GM12878 (cell line): ENCODE data around the gene ITSN1. TPM values are rescaled to one million over a fixed set of nuclear protein-coding genes. Genes with fewer than 3 reads are reported as not detected.

Source experiments
- ATAC-seq: fragments of 200-7000 bp; cut with Tn5 transposase; 3 replicates; pipeline ENCODE4 v1.9.1; 2020; ENCODE audit warnings: mild to moderate bottlenecking, moderate library complexity
- BruUV-seq: library from RNA; stranded (reverse); fragments of 400-500 nt; replicated peaks from 2 replicates; lab custom pipeline; 2021; lab: Mats Ljungman, UMichigan
- CTCF ChIA-PET: fragments of 300-600 bp; sonication (Branson Sonifier 250); formaldehyde crosslinking; extraction: SDS; loops from one replicate; lab custom pipeline; 2021; ENCODE audit warnings: inconsistent platforms; lab: Yijun Ruan, JAX
- POLR2A ChIA-PET: fragments of 350-600 bp; formaldehyde crosslinking; extraction: SDS; loops from one replicate; lab custom pipeline; 2021; ENCODE audit warnings: inconsistent platforms; lab: Charles Lee
- RAD21 ChIA-PET: fragments of 300-600 bp; sonication (Branson Sonifier 250); formaldehyde crosslinking; loops from one replicate; lab custom pipeline; 2023; ENCODE audit warnings: antibody characterized with exemption; ENCODE audit not compliant: unreplicated experiment; lab: Charles Lee
- SMC1A ChIA-PET: fragments of 300-600 bp; sonication (Branson Sonifier 250); formaldehyde crosslinking; loops from one replicate; lab custom pipeline; 2023; ENCODE audit not compliant: unreplicated experiment, uncharacterized antibody; lab: Charles Lee
- DNase-seq: peaks from one replicate; pipeline ENCODE4 v3.0.0-alpha.2; 2011; ENCODE audit warnings: low read depth, low spot score
- FAIRE-seq: peaks from 3 replicates; lab custom pipeline; 2011; peaks lifted over from hg19 to GRCh38; lab: Jason Lieb, UNC
- H2AFZ ChIP-seq: 2 replicates; pipeline ENCODE4 v1.6.0; 2011; ENCODE audit warnings: low read depth, low read length, control low read depth; ENCODE audit not compliant: control insufficient read depth
- H3K27ac ChIP-seq: 2 replicates; pipeline ENCODE4 v1.5.1; 2011; ENCODE audit warnings: control low read depth; ENCODE audit not compliant: control insufficient read depth, insufficient read depth
- H3K27me3 ChIP-seq, 2 experiments: replicated peaks in 1 of 2; 2 replicates each; pipeline versions ENCODE4 v1.6.0 to v1.6.1; 2011; ENCODE audit warnings: low read length in 1 of 2; ENCODE audit not compliant: control insufficient read depth in 2 of 2, insufficient read depth in 2 of 2
- H3K36me3 ChIP-seq, 2 experiments: 2 replicates each; pipeline ENCODE4 v1.5.1; 2011; ENCODE audit warnings: low read length in 1 of 2; ENCODE audit not compliant: control insufficient read depth in 2 of 2, insufficient read depth in 2 of 2
- H3K4me1 ChIP-seq: 2 replicates; pipeline ENCODE4 v1.6.1; 2011; ENCODE audit warnings: mild to moderate bottlenecking, low read length, moderate library complexity, mixed read lengths; ENCODE audit not compliant: control insufficient read depth, insufficient read depth
- H3K4me2 ChIP-seq: 2 replicates; pipeline ENCODE4 v1.6.0; 2011; ENCODE audit warnings: control low read depth; ENCODE audit not compliant: control insufficient read depth, insufficient read depth
- H3K4me3 ChIP-seq: fragments of 200-600 bp; sonication (generic); 2 replicates; pipeline ENCODE4 v1.5.1; 2016
- H3K79me2 ChIP-seq: 2 replicates; pipeline ENCODE4 v1.6.0; 2011; ENCODE audit warnings: low read length; ENCODE audit not compliant: control insufficient read depth, insufficient read depth
- H3K9ac ChIP-seq: 2 replicates; pipeline ENCODE4 v1.8.0; 2011; ENCODE audit warnings: low read length, control low read depth, mixed read lengths; ENCODE audit not compliant: control insufficient read depth, insufficient read depth
- H3K9me3 ChIP-seq: replicated peaks from 3 replicates; pipeline ENCODE4 v1.5.1; 2011; ENCODE audit warnings: mild to moderate bottlenecking, low read length; ENCODE audit not compliant: control insufficient read depth, insufficient read depth
- H4K20me1 ChIP-seq: 2 replicates; pipeline ENCODE4 v1.6.0; 2011; ENCODE audit not compliant: control insufficient read depth, insufficient read depth
- ATF3 ChIP-seq: IDR thresholded peaks from 2 replicates; pipeline ENCODE4 v1.6.1; 2011; ENCODE audit warnings: low read depth, mild to moderate bottlenecking, low read length, moderate library complexity, borderline replicate concordance; ENCODE audit errors: extremely low read depth
- DPF2 ChIP-seq: fragments of 450-650 bp; IDR thresholded peaks from 2 replicates; pipeline ENCODE4 v1.6.1; 2017; ENCODE audit warnings: mild to moderate bottlenecking
- IRF3 ChIP-seq: fragments of 450-650 bp; IDR thresholded peaks from 2 replicates; pipeline ENCODE4 v1.6.1; 2014; ENCODE audit warnings: mild to moderate bottlenecking
- IRF5 ChIP-seq: fragments of 450-650 bp; IDR thresholded peaks from 2 replicates; pipeline ENCODE4 v1.6.1; 2017; ENCODE audit warnings: borderline replicate concordance
- MTA2 ChIP-seq: fragments of 450-650 bp; IDR thresholded peaks from 2 replicates; pipeline ENCODE4 v1.6.1; 2016; ENCODE audit warnings: low read depth, mild to moderate bottlenecking, moderate library complexity
- NRF1 ChIP-seq: conservative IDR thresholded peaks from 2 replicates; pipeline ENCODE4 v1.6.1; 2011; ENCODE audit warnings: mild to moderate bottlenecking, low read depth, low read length, improper control_type of control experiment
- PAX5 ChIP-seq: IDR thresholded peaks from 2 replicates; pipeline ENCODE4 v1.6.1; 2011; ENCODE audit warnings: low read depth, low read length, borderline replicate concordance
- SIN3A ChIP-seq: IDR thresholded peaks from 2 replicates; pipeline ENCODE4 v1.6.1; 2012; ENCODE audit warnings: low read depth, low read length, improper control_type of control experiment
- SUZ12 ChIP-seq: fragments of 200-600 bp; sonication (generic); IDR thresholded peaks from one replicate; pipeline ENCODE4 v1.6.1; 2018; ENCODE audit warnings: antibody characterized with exemption, mild to moderate bottlenecking; ENCODE audit not compliant: unreplicated experiment
- WGBS: methylation state at CpG from one replicate; pipeline ENCODE4 v1.1.6; 2016; ENCODE audit warnings: low lambda C conversion rate; ENCODE audit not compliant: insufficient replicate concordance, insufficient coverage; ENCODE audit errors: missing lambda C conversion rate; 5-methylcytosine and 5-hydroxymethylcytosine counted together
- in situ Hi-C: fragments of 300-500 bp; cut with MboI; formaldehyde crosslinking; loops from 9 replicates; pipeline ENCODE4 v1.14.3; 2018; ENCODE audit warnings: mixed read lengths
- intact Hi-C: fragments of 100-400 bp; cut with micrococcal nuclease; formaldehyde crosslinking; loops from one replicate; pipeline ENCODE4 v1.14.2; 2022; ENCODE audit not compliant: unreplicated experiment
- polyA plus RNA-seq, 11 experiments: library from polyadenylated mRNA; depleted of rRNA in 4 of 11; unstranded in 6 of 11; stranded (reverse) in 5 of 11; fragments of >200 nt; fragmentation: Nextera tagmentation in 4 of 11; fragmentation: Illumina TruSeq in 1 of 11; extraction: Ambion mirVana in 4 of 11; extraction: Trizol in 1 of 11; gene quantifications; 1 replicate in 1 of 11; 2 replicates in 10 of 11; pipeline versions ENCODE4 v1.2.1 to v1.2.3, GENCODE V29; 2011 to 2016; ENCODE audit warnings: inconsistent platforms in 2 of 11, missing spikeins in 2 of 11, low read depth in 1 of 11
- total RNA-seq, 4 experiments: library from RNA; depleted of rRNA in 3 of 4; stranded (reverse); fragments of >200 nt in 3 of 4; fragmentation: Illumina TruSeq in 1 of 4; extraction: Trizol in 1 of 4; gene quantifications; 2 replicates each; pipeline versions ENCODE4 v1.2.1 to v1.2.3, GENCODE V29; 2013 to 2021

Gene ITSN1
- total and polyA plus RNA-seq, 10 of the 15 experiments (the other 5 are each of a cell fraction or from before 2014, with no cell fraction given): 0.89 to 10.6 (median 4.8) TPM

DNA sequence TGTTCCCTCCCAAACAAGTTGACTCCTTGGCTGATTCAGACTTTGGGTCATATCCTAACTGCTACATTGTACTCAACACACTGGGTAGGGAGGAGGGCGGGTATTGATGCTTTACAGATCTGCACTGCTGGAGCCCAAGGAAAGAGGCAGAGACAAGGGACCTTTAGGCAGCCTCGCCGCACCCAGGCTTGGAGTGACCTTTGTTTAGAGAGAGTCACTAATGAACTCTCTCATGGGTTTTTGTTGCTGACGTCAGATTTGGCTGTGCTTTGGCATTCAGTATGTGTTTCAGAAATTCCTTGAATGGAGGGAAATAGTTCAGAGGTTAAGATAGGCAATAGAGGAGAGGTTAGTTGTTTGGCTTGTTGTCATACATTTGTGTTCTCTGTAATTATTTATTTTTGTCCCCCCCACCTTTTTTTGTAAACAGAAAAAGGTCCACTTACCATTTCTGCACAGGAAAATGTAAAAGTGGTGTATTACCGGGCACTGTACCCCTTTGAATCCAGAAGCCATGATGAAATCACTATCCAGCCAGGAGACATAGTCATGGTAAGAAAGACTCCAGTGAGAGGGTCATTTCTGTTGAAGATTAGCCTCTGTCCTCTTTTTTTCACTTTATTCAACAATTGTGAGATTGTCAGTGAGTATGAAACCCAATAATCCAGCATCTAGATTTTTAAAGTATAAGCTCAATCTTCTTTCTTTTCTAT lies 157.2 kb downstream of the ITSN1 start:
- H2AFZ ChIP-seq: no peak overlapping the region
- H3K9ac ChIP-seq: no peak overlapping the region
- ChIA-PET CTCF (no interaction called here), SMC1A (no interaction called here), POLR2A (no interaction called here), RAD21 (no interaction called here)
- in situ Hi-C loops: no loop called here
- H3K27ac ChIP-seq: no peak overlapping the region
- TF ChIP-seq PAX5 (no peak), DPF2 (no peak), SUZ12 (no peak), NRF1 (no peak), IRF3 (no peak), MTA2 (no peak), IRF5 (no peak), SIN3A (no peak), ATF3 (no peak)
- no TSS peak for BruUV-seq
- H3K9me3 ChIP-seq: no peaks in the 10 kb centered on the region
- H3K36me3 ChIP-seq: no peaks in the 10 kb centered on the region
- WGBS: 69% methylated on average over 5 of the region's 5 CpGs
- H3K27me3 ChIP-seq: no peaks in the 10 kb centered on the region
- ATAC-seq: no peak
- no peak overlapping the region for H3K4me3 ChIP-seq
- no peak for DNase-seq
- FAIRE-seq: no peak
- no peak overlapping the region for H3K4me2 ChIP-seq
- H3K4me1 ChIP-seq: no peaks in the 10 kb centered on the region
- intact Hi-C loops: no loop called here
- no peaks in the 10 kb centered on the region for H4K20me1 ChIP-seq
- H3K79me2 ChIP-seq: no peaks in the 10 kb centered on the region
